HEK293 (cell line): Measurements from ENCODE around the gene GNG5.

Experiments used
- HOXA7 ChIP-seq: sonication (generic); formaldehyde crosslinking; IDR thresholded peaks from 2 replicates; pipeline ENCODE4 v1.8.1; 2022; ENCODE audit warnings: missing genetic modification reagents, borderline replicate concordance
- HOXC10 ChIP-seq: sonication (generic); formaldehyde crosslinking; IDR thresholded peaks from 2 replicates; pipeline ENCODE4 v1.8.1; 2023; ENCODE audit warnings: mild to moderate bottlenecking, missing genetic modification reagents
- KLF9 ChIP-seq: fragments of 450-650 bp; formaldehyde crosslinking; IDR thresholded peaks from 2 replicates; pipeline ENCODE4 v1.5.1; 2016; ENCODE audit warnings: missing biosample characterization, missing genetic modification characterization, low read depth
- MEIS1 ChIP-seq: sonication (generic); formaldehyde crosslinking; IDR thresholded peaks from 2 replicates; pipeline ENCODE4 v1.8.1; 2022; ENCODE audit warnings: missing genetic modification reagents, mild to moderate bottlenecking, borderline replicate concordance
- OSR2 ChIP-seq: fragments of 450-650 bp; formaldehyde crosslinking; IDR thresholded peaks from 2 replicates; pipeline ENCODE4 v1.5.1; 2016; ENCODE audit warnings: missing biosample characterization, missing genetic modification characterization
- SALL2 ChIP-seq: fragments of 450-650 bp; formaldehyde crosslinking; IDR thresholded peaks from 2 replicates; pipeline ENCODE4 v1.5.0; 2017; ENCODE audit warnings: missing biosample characterization, mild to moderate bottlenecking, missing genetic modification characterization, borderline replicate concordance
- SETDB1 ChIP-seq: IDR thresholded peaks from one replicate; pipeline ENCODE4 v1.6.1; 2017; ENCODE audit warnings: mild to moderate bottlenecking, low read length, moderate library complexity, mixed read lengths; ENCODE audit not compliant: insufficient read length
- SP3 ChIP-seq: fragments of 450-650 bp; formaldehyde crosslinking; IDR thresholded peaks from 2 replicates; pipeline ENCODE4 v1.5.1; 2016; ENCODE audit warnings: missing biosample characterization, missing genetic modification characterization
- ZBTB48 ChIP-seq: fragments of 450-650 bp; formaldehyde crosslinking; IDR thresholded peaks from 2 replicates; pipeline ENCODE4 v1.5.1; 2016; ENCODE audit warnings: missing biosample characterization, missing genetic modification characterization
- ZFP37 ChIP-seq: fragments of 450-650 bp; formaldehyde crosslinking; IDR thresholded peaks from 2 replicates; pipeline ENCODE4 v1.5.1; 2016; ENCODE audit warnings: missing biosample characterization, missing genetic modification characterization
- ZFP41 ChIP-seq: fragments of 450-650 bp; formaldehyde crosslinking; IDR thresholded peaks from 2 replicates; pipeline ENCODE4 v1.5.1; 2016; ENCODE audit warnings: missing biosample characterization, missing genetic modification characterization, borderline replicate concordance
- ZNF112 ChIP-seq: fragments of 450-650 bp; formaldehyde crosslinking; IDR thresholded peaks from 2 replicates; pipeline ENCODE4 v1.5.0; 2017; ENCODE audit warnings: missing biosample characterization, missing genetic modification characterization
- ZNF174 ChIP-seq: fragments of 450-650 bp; formaldehyde crosslinking; IDR thresholded peaks from 2 replicates; pipeline ENCODE4 v1.5.0; 2017; ENCODE audit warnings: missing biosample characterization, mild to moderate bottlenecking, missing genetic modification characterization
- ZNF202 ChIP-seq: fragments of 450-650 bp; formaldehyde crosslinking; IDR thresholded peaks from 2 replicates; pipeline ENCODE4 v1.5.1; 2016; ENCODE audit warnings: missing biosample characterization, missing genetic modification characterization, borderline replicate concordance
- ZNF354C ChIP-seq: fragments of 450-650 bp; formaldehyde crosslinking; IDR thresholded peaks from 2 replicates; pipeline ENCODE4 v1.5.1; 2016; ENCODE audit warnings: missing biosample characterization, missing genetic modification characterization, low read depth, borderline replicate concordance
- ZNF501 ChIP-seq: fragments of 450-650 bp; formaldehyde crosslinking; IDR thresholded peaks from 2 replicates; pipeline ENCODE4 v1.5.1; 2016; ENCODE audit warnings: missing biosample characterization, missing genetic modification characterization
- ZNF521 ChIP-seq: fragments of 450-650 bp; formaldehyde crosslinking; IDR thresholded peaks from 2 replicates; pipeline ENCODE4 v1.5.1; 2017; ENCODE audit warnings: missing biosample characterization, mild to moderate bottlenecking, missing genetic modification characterization
- ZNF548 ChIP-seq: fragments of 450-650 bp; formaldehyde crosslinking; IDR thresholded peaks from 2 replicates; pipeline ENCODE4 v1.5.1; 2016; ENCODE audit warnings: missing biosample characterization, missing genetic modification characterization
- ZNF560 ChIP-seq: fragments of 450-650 bp; formaldehyde crosslinking; IDR thresholded peaks from 2 replicates; pipeline ENCODE4 v1.5.1; 2017; ENCODE audit warnings: missing biosample characterization, missing genetic modification characterization, borderline replicate concordance
- ZNF600 ChIP-seq: fragments of 450-650 bp; formaldehyde crosslinking; IDR thresholded peaks from 2 replicates; pipeline ENCODE4 v1.5.1; 2016; ENCODE audit warnings: missing biosample characterization, missing genetic modification characterization
- ZNF677 ChIP-seq: fragments of 450-650 bp; IDR thresholded peaks from 2 replicates; pipeline ENCODE4 v1.5.0; 2018; ENCODE audit warnings: missing biosample characterization, mild to moderate bottlenecking, missing genetic modification characterization, moderate library complexity
- ZNF777 ChIP-seq: fragments of 450-650 bp; formaldehyde crosslinking; IDR thresholded peaks from 2 replicates; pipeline ENCODE4 v1.5.1; 2017; ENCODE audit warnings: missing biosample characterization, missing genetic modification characterization, borderline replicate concordance
- ZNF792 ChIP-seq: fragments of 450-650 bp; formaldehyde crosslinking; IDR thresholded peaks from 2 replicates; pipeline ENCODE4 v1.5.1; 2016; ENCODE audit warnings: missing biosample characterization, missing genetic modification characterization
- TF ChIP-seq, protein P1 (sequence below): fragments of 450-650 bp; formaldehyde crosslinking; IDR thresholded peaks from 2 replicates; pipeline ENCODE4 v1.5.1; 2016; ENCODE audit warnings: missing biosample characterization, missing genetic modification characterization
- TF ChIP-seq, protein P2 (sequence below): fragments of 450-650 bp; formaldehyde crosslinking; IDR thresholded peaks from 2 replicates; pipeline ENCODE4 v1.5.1; 2016; ENCODE audit warnings: missing biosample characterization, missing genetic modification characterization
- TF ChIP-seq, protein P3 (sequence below): fragments of 450-650 bp; formaldehyde crosslinking; IDR thresholded peaks from 2 replicates; pipeline ENCODE4 v1.5.1; 2016; ENCODE audit warnings: missing biosample characterization, missing genetic modification characterization
- TF ChIP-seq, protein P4 (sequence below): fragments of 450-650 bp; formaldehyde crosslinking; IDR thresholded peaks from 2 replicates; pipeline ENCODE4 v1.5.1; 2016; ENCODE audit warnings: missing biosample characterization, missing genetic modification characterization
- TF ChIP-seq, protein P5 (sequence below): fragments of 450-650 bp; formaldehyde crosslinking; IDR thresholded peaks from 2 replicates; pipeline ENCODE4 v1.5.1; 2016; ENCODE audit warnings: missing biosample characterization, missing genetic modification characterization
- TF ChIP-seq, protein P6 (sequence below): fragments of 450-650 bp; formaldehyde crosslinking; IDR thresholded peaks from 2 replicates; pipeline ENCODE4 v1.5.1; 2017; ENCODE audit warnings: missing biosample characterization, missing genetic modification characterization
- TF ChIP-seq, protein P7 (sequence below): sonication (generic); formaldehyde crosslinking; IDR thresholded peaks from 2 replicates; pipeline ENCODE4 v1.8.1; 2022; ENCODE audit warnings: mild to moderate bottlenecking, moderate library complexity, missing genetic modification reagents

Gene GNG5

DNA sequence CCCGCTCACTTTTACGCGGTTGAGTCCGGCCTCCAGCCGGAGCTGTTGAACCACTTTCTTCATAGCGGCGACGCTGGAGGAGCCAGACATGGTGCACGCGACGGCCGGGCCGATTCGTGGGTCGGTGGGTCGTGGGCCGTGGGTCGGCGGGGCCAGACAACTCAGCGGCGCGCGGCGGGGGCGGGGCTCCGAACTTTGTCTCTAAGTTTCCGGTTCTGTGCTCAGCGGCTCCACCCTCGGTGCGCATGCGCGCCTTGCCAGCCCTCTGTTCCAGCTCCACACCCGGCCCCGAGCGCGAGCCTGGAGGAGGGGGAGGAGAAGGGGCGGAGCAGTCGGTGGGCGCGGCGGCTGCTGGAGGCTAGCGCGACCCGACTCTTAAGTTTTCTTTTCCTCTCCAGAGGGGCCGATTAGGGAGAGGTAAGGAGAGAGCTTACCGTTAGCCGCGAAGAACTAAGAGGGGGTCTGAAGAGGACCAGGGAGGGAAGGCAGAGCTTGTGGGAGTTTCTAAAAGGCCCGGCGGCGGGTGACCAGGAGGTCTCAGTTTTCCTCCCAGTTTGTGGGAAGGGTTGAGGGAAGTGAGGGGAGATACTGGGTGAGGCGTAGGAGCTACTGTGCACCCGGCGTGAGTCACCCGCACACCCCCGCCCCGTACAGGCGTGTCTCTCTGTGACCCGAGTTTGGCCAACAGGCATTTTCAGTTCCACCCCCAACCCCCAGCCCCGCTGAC is at the start of gene GNG5, which contains the start of gene SPATA1 (continued):
- TF ChIP-seq, protein P1, sequence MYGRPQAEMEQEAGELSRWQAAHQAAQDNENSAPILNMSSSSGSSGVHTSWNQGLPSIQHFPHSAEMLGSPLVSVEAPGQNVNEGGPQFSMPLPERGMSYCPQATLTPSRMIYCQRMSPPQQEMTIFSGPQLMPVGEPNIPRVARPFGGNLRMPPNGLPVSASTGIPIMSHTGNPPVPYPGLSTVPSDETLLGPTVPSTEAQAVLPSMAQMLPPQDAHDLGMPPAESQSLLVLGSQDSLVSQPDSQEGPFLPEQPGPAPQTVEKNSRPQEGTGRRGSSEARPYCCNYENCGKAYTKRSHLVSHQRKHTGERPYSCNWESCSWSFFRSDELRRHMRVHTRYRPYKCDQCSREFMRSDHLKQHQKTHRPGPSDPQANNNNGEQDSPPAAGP = peak; percentile 86
- TF ChIP-seq, protein P2, sequence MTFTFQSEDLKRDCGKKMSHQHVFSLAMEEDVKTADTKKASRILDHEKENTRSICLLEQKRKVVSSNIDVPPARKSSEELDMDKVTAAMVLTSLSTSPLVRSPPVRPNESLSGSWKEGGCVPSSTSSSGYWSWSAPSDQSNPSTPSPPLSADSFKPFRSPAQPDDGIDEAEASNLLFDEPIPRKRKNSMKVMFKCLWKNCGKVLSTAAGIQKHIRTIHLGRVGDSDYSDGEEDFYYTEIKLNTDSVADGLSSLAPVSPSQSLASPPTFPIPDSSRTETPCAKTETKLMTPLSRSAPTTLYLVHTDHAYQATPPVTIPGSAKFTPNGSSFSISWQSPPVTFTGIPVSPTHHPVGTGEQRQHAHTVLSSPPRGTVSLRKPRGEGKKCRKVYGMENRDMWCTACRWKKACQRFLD (tag by site-specific recombination) = no peak
- TF ChIP-seq HOXC10 (CRISPR knock-in tag) (no peak), ZNF501 (peak; percentile 71; the same call in 1 of the 2 replicates), SETDB1 (no peak), ZNF202 (tag by site-specific recombination) (no peak), HOXA7 (CRISPR knock-in tag) (no peak), ZBTB48 (tag by site-specific recombination) (peak; percentile 74), MEIS1 (CRISPR knock-in tag) (no peak), KLF9 (peak; percentile 96), ZNF792 (tag by site-specific recombination) (no peak), ZNF560 (tag by site-specific recombination) (no peak), ZNF521 (tag by site-specific recombination) (no peak), OSR2 (tag by site-specific recombination) (peak; percentile 91), ZNF112 (tag by site-specific recombination) (no peak), ZNF174 (tag by site-specific recombination) (no peak), ZNF354C (no peak), ZNF600 (tag by site-specific recombination) (peak; percentile 74; the same call in 1 of the 2 replicates), ZNF548 (tag by site-specific recombination) (no peak), ZFP41 (tag by site-specific recombination) (no peak), ZNF677 (tag by site-specific recombination) (no peak), ZFP37 (tag by site-specific recombination) (0 out of 2 replicates have a peak, but pooled peaks have one; percentile 61), SALL2 (tag by site-specific recombination) (no peak), ZNF777 (no peak), SP3 (tag by site-specific recombination) (peak; percentile 91)
- TF ChIP-seq, protein P3, sequence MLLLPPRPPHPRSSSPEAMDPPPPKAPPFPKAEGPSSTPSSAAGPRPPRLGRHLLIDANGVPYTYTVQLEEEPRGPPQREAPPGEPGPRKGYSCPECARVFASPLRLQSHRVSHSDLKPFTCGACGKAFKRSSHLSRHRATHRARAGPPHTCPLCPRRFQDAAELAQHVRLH (tag by site-specific recombination) = no peak
- TF ChIP-seq, protein P4, sequence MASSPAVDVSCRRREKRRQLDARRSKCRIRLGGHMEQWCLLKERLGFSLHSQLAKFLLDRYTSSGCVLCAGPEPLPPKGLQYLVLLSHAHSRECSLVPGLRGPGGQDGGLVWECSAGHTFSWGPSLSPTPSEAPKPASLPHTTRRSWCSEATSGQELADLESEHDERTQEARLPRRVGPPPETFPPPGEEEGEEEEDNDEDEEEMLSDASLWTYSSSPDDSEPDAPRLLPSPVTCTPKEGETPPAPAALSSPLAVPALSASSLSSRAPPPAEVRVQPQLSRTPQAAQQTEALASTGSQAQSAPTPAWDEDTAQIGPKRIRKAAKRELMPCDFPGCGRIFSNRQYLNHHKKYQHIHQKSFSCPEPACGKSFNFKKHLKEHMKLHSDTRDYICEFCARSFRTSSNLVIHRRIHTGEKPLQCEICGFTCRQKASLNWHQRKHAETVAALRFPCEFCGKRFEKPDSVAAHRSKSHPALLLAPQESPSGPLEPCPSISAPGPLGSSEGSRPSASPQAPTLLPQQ (tag by site-specific recombination) = no peak
- TF ChIP-seq, protein P5, sequence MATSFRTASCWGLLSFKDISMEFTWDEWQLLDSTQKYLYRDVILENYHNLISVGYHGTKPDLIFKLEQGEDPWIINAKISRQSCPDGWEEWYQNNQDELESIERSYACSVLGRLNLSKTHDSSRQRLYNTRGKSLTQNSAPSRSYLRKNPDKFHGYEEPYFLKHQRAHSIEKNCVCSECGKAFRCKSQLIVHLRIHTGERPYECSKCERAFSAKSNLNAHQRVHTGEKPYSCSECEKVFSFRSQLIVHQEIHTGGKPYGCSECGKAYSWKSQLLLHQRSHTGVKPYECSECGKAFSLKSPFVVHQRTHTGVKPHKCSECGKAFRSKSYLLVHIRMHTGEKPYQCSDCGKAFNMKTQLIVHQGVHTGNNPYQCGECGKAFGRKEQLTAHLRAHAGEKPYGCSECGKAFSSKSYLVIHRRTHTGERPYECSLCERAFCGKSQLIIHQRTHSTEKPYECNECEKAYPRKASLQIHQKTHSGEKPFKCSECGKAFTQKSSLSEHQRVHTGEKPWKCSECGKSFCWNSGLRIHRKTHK (tag by site-specific recombination) = no peak
- TF ChIP-seq, protein P6, sequence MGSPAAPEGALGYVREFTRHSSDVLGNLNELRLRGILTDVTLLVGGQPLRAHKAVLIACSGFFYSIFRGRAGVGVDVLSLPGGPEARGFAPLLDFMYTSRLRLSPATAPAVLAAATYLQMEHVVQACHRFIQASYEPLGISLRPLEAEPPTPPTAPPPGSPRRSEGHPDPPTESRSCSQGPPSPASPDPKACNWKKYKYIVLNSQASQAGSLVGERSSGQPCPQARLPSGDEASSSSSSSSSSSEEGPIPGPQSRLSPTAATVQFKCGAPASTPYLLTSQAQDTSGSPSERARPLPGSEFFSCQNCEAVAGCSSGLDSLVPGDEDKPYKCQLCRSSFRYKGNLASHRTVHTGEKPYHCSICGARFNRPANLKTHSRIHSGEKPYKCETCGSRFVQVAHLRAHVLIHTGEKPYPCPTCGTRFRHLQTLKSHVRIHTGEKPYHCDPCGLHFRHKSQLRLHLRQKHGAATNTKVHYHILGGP = no peak
- TF ChIP-seq, protein P7, sequence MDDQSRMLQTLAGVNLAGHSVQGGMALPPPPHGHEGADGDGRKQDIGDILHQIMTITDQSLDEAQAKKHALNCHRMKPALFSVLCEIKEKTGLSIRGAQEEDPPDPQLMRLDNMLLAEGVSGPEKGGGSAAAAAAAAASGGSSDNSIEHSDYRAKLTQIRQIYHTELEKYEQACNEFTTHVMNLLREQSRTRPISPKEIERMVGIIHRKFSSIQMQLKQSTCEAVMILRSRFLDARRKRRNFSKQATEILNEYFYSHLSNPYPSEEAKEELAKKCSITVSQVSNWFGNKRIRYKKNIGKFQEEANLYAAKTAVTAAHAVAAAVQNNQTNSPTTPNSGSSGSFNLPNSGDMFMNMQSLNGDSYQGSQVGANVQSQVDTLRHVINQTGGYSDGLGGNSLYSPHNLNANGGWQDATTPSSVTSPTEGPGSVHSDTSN (CRISPR knock-in tag) = no peak
